Skeletal muscle satellite cell (primary cell): ENCODE data around the gene ZNF639.

Experiments
- H3K27me3 ChIP-seq: 2 replicates; pipeline ENCODE4 v1.7.0; 2013; ENCODE audit warnings: low read length; ENCODE audit not compliant: control insufficient read depth, insufficient read depth
- H3K36me3 ChIP-seq: 2 replicates; pipeline ENCODE4 v1.7.0; 2013; ENCODE audit warnings: mild to moderate bottlenecking, control low read depth, low read length; ENCODE audit not compliant: insufficient read depth
- H3K4me1 ChIP-seq: 2 replicates; pipeline ENCODE4 v1.7.0; 2013; ENCODE audit warnings: low read length; ENCODE audit not compliant: control insufficient read depth, insufficient read depth
- H3K4me2 ChIP-seq: 2 replicates; pipeline ENCODE4 v1.7.0; 2013; ENCODE audit warnings: mild to moderate bottlenecking, low read length
- H3K4me3 ChIP-seq: 2 replicates; pipeline ENCODE4 v1.7.0; 2013; ENCODE audit warnings: low read length
- H3K9ac ChIP-seq: 2 replicates; pipeline ENCODE4 v1.7.0; 2013; ENCODE audit warnings: mild to moderate bottlenecking, low read depth, low read length, moderate library complexity
- H3K9me3 ChIP-seq: replicated peaks from 2 replicates; pipeline ENCODE4 v1.7.0; 2013; ENCODE audit warnings: mild to moderate bottlenecking, control low read depth, low read length

Gene ZNF639

GRCh38 chr3:179363332-179363731, 40.5 kb downstream of the ZNF639 start:
- no peak overlapping the region for H3K4me3 ChIP-seq
- H3K9ac ChIP-seq: no peak overlapping the region
- H3K36me3 ChIP-seq: peaks cover 37% of the 10 kb centered on the region
- H3K4me2 ChIP-seq: no peak overlapping the region
- H3K9me3 ChIP-seq: no peaks in the 10 kb centered on the region
- no peaks in the 10 kb centered on the region for H3K4me1 ChIP-seq
- H3K27me3 ChIP-seq: no peaks in the 10 kb centered on the region

GRCh38 chr3:179369621-179370020, 46.8 kb downstream of the ZNF639 start:
- Histone ChIP-seq H3K27me3 (no peaks in the 10 kb centered on the region), H3K9ac (no peak overlapping the region), H3K9me3 (no peaks in the 10 kb centered on the region), H3K36me3 (peaks cover 34% of the 10 kb centered on the region), H3K4me3 (no peak overlapping the region), H3K4me1 (no peaks in the 10 kb centered on the region), H3K4me2 (no peak overlapping the region)

GRCh38 chr3:179373938-179374337, 51.1 kb downstream of the ZNF639 start:
- Histone ChIP-seq H3K9ac (no peak overlapping the region), H3K36me3 (peaks cover 42% of the 10 kb centered on the region), H3K4me3 (no peak overlapping the region)

GRCh38 chr3:179375091-179375999, 52.5 kb downstream of the ZNF639 start:
- peaks cover 42% of the 10 kb centered on the region for H3K36me3 ChIP-seq

More at GRCh38 chr3:179373938-179374337, 51.1 kb downstream of the ZNF639 start:
- Histone ChIP-seq H3K27me3 (no peaks in the 10 kb centered on the region), H3K4me1 (no peaks in the 10 kb centered on the region), H3K9me3 (no peaks in the 10 kb centered on the region), H3K4me2 (no peak overlapping the region)

GRCh38 chr3:179376474-179376873, 53.6 kb downstream of the ZNF639 start:
- H3K4me1 ChIP-seq: no peaks in the 10 kb centered on the region
- no peaks in the 10 kb centered on the region for H3K9me3 ChIP-seq
- no peak overlapping the region for H3K9ac ChIP-seq
- H3K36me3 ChIP-seq: peaks cover 41% of the 10 kb centered on the region
- H3K4me3 ChIP-seq: no peak overlapping the region
- H3K27me3 ChIP-seq: no peaks in the 10 kb centered on the region
- H3K4me2 ChIP-seq: no peak overlapping the region

More at GRCh38 chr3:179375091-179375999, 52.5 kb downstream of the ZNF639 start:
- Histone ChIP-seq H3K4me2 (no peak overlapping the region), H3K27me3 (no peaks in the 10 kb centered on the region), H3K9me3 (no peaks in the 10 kb centered on the region), H3K4me1 (no peaks in the 10 kb centered on the region), H3K4me3 (no peak overlapping the region), H3K9ac (no peak overlapping the region)
